Skeletal muscle cell (primary cell): ENCODE results near the gene PHLPP2.
"Not testable (repeated sequence)": the region's sequence is repeated elsewhere in the genome, so short reads cannot be mapped to it uniquely, and the experiment has no call there.

ENCODE experiments used
- DNase-seq: peaks from one replicate; pipeline ENCODE4 v3.0.0-alpha.2; 2010; ENCODE audit warnings: low read depth
- H3K4me3 ChIP-seq: 2 replicates; pipeline ENCODE4 v1.5.1; 2011; ENCODE audit warnings: low read depth, mild to moderate bottlenecking, control low read depth, low read length, moderate library complexity

PHLPP2 gene

GRCh38 chr16:71627731-71628181 lies 96.7 kb downstream of the PHLPP2 start:
- no peak for DNase-seq
- H3K4me3 ChIP-seq = no peak overlapping the region

- no peak for DNase-seq
- peak overlapping the region; percentile 35 for H3K4me3 ChIP-seq
Measured at GRCh38 chr16:71626858-71627213, 97.7 kb downstream of the PHLPP2 start.

- no peak for DNase-seq
- peak within 1 kb of the TSS; percentile 35 for H3K4me3 ChIP-seq
Measured at GRCh38 chr16:71626018-71626857, 98.3 kb downstream of the PHLPP2 start, which contains the start of gene MARVELD3. TSS of gene MARVELD3 (plus strand) at chr16:71626184. CDS start at chr16:71626230, 46 bp downstream.

- no peak for DNase-seq
- no peak overlapping the region for H3K4me3 ChIP-seq
Measured at GRCh38 chr16:71625113-71625850, 99.2 kb downstream of the PHLPP2 start.

- H3K4me3 ChIP-seq = no peak overlapping the region
- DNase-seq = no peak
Measured at GRCh38 chr16:71623597-71623996, 100.9 kb downstream of the PHLPP2 start.

- no peak overlapping the region for H3K4me3 ChIP-seq
- no peak for DNase-seq
Measured at GRCh38 chr16:71622088-71622487, 102.4 kb downstream of the PHLPP2 start.

- no peak overlapping the region for H3K4me3 ChIP-seq
- no peak for DNase-seq
Measured at GRCh38 chr16:71618429-71618828, 106.1 kb downstream of the PHLPP2 start.

GRCh38 chr16:71614956-71615355 lies 109.5 kb downstream of the PHLPP2 start:
- not testable (repeated sequence) for H3K4me3 ChIP-seq, DNase-seq

GRCh38 chr16:71610936-71611871 lies 113.3 kb downstream of the PHLPP2 start:
- H3K4me3 ChIP-seq = no peak overlapping the region
- DNase-seq = peak; percentile 4

- H3K4me3 ChIP-seq = no peak overlapping the region
- DNase-seq = no peak
Measured at GRCh38 chr16:71610447-71610846, 114.1 kb downstream of the PHLPP2 start.

- H3K4me3 ChIP-seq = no peak overlapping the region
- no peak for DNase-seq
Measured at GRCh38 chr16:71609066-71609465, 115.4 kb downstream of the PHLPP2 start.

- no peak overlapping the region for H3K4me3 ChIP-seq
- DNase-seq = no peak
Measured at GRCh38 chr16:71600822-71601221, 123.7 kb downstream of the PHLPP2 start.

- H3K4me3 ChIP-seq, DNase-seq: not testable (repeated sequence)
Measured at GRCh38 chr16:71598426-71598825, 126.1 kb downstream of the PHLPP2 start.

GRCh38 chr16:71595340-71595826 lies 129.1 kb downstream of the PHLPP2 start:
- H3K4me3 ChIP-seq, DNase-seq: not testable (repeated sequence)
